ENCODE measurements around the gene SLC16A5.

SLC16A5 gene

GRCh38 chr17:75073618-75074047 is 14.1 kb upstream of the SLC16A5 start:
- ATAC-seq = no peak
- TF ChIP-seq TOX (CRISPR knock-in tag; IDR thresholded peaks at IDR 0.05; ENCODE audit: borderline replicate concordance) = no peak
- TF ChIP-seq ZC3H10 (CRISPR knock-in tag; IDR thresholded peaks at IDR 0.05) = no peak
- TF ChIP-seq ZNF565 (CRISPR knock-in tag; conservative IDR thresholded peaks at IDR 0.05; ENCODE audit: low read depth) = no peak
- no peak for TF ChIP-seq TSHZ2 (CRISPR knock-in tag; IDR thresholded peaks at IDR 0.05)
- no peak for TF ChIP-seq RARB (CRISPR knock-in tag; IDR thresholded peaks at IDR 0.05)
- TF ChIP-seq CSDC2 (CRISPR knock-in tag; IDR thresholded peaks at IDR 0.05) = no peak
- no peak for TF ChIP-seq ZNF8 (CRISPR knock-in tag; IDR thresholded peaks at IDR 0.05)
- no peak for TF ChIP-seq ZFP30 (CRISPR knock-in tag; IDR thresholded peaks at IDR 0.05)
- TF ChIP-seq ESRRG (CRISPR knock-in tag; IDR thresholded peaks at IDR 0.05) = no peak
- TF ChIP-seq PPARA (CRISPR knock-in tag; IDR thresholded peaks at IDR 0.05; ENCODE audit: borderline replicate concordance) = no peak
- TF ChIP-seq, protein P1, sequence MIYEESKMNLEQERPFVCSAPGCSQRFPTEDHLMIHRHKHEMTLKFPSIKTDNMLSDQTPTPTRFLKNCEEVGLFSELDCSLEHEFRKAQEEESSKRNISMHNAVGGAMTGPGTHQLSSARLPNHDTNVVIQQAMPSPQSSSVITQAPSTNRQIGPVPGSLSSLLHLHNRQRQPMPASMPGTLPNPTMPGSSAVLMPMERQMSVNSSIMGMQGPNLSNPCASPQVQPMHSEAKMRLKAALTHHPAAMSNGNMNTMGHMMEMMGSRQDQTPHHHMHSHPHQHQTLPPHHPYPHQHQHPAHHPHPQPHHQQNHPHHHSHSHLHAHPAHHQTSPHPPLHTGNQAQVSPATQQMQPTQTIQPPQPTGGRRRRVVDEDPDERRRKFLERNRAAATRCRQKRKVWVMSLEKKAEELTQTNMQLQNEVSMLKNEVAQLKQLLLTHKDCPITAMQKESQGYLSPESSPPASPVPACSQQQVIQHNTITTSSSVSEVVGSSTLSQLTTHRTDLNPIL (CRISPR knock-in tag; IDR thresholded peaks at IDR 0.05; ENCODE audit: low read depth) = no peak
- TF ChIP-seq GLIS3 (CRISPR knock-in tag; IDR thresholded peaks at IDR 0.05) = no peak
- no peak for TF ChIP-seq TCF4 (CRISPR knock-in tag; IDR thresholded peaks at IDR 0.05; ENCODE audit: borderline replicate concordance)

- TF ChIP-seq OSR1 (CRISPR knock-in tag; IDR thresholded peaks at IDR 0.05) (no peak), ARNTL (CRISPR knock-in tag; IDR thresholded peaks at IDR 0.05; ENCODE audit: borderline replicate concordance, low read depth) (no peak)
- no peak for ATAC-seq
Measured at GRCh38 chr17:75074532-75074931, 13.2 kb upstream of the SLC16A5 start.

GRCh38 chr17:75075597-75076336 is 12.0 kb upstream of the SLC16A5 start:
- TF ChIP-seq TSHZ2 (CRISPR knock-in tag; IDR thresholded peaks at IDR 0.05) (no peak), PPARA (CRISPR knock-in tag; IDR thresholded peaks at IDR 0.05; ENCODE audit: borderline replicate concordance) (no peak), TOX (CRISPR knock-in tag; IDR thresholded peaks at IDR 0.05; ENCODE audit: borderline replicate concordance) (no peak), ZFP3 (CRISPR knock-in tag; IDR thresholded peaks at IDR 0.05) (no peak), ESRRG (CRISPR knock-in tag; IDR thresholded peaks at IDR 0.05) (no peak), ZNF70 (CRISPR knock-in tag; IDR thresholded peaks at IDR 0.05) (no peak), ZFP30 (CRISPR knock-in tag; IDR thresholded peaks at IDR 0.05) (no peak), ZC3H10 (CRISPR knock-in tag; IDR thresholded peaks at IDR 0.05) (no peak), GLIS3 (CRISPR knock-in tag; IDR thresholded peaks at IDR 0.05) (no peak), RARB (CRISPR knock-in tag; IDR thresholded peaks at IDR 0.05) (no peak), ARNTL (CRISPR knock-in tag; IDR thresholded peaks at IDR 0.05; ENCODE audit: borderline replicate concordance, low read depth) (no peak), SNAI2 (CRISPR knock-in tag; IDR thresholded peaks at IDR 0.05) (no peak), OSR1 (CRISPR knock-in tag; IDR thresholded peaks at IDR 0.05) (no peak)
- TF ChIP-seq, protein P1 (CRISPR knock-in tag; IDR thresholded peaks at IDR 0.05; ENCODE audit: low read depth) = no peak
- TF ChIP-seq, protein P2, sequence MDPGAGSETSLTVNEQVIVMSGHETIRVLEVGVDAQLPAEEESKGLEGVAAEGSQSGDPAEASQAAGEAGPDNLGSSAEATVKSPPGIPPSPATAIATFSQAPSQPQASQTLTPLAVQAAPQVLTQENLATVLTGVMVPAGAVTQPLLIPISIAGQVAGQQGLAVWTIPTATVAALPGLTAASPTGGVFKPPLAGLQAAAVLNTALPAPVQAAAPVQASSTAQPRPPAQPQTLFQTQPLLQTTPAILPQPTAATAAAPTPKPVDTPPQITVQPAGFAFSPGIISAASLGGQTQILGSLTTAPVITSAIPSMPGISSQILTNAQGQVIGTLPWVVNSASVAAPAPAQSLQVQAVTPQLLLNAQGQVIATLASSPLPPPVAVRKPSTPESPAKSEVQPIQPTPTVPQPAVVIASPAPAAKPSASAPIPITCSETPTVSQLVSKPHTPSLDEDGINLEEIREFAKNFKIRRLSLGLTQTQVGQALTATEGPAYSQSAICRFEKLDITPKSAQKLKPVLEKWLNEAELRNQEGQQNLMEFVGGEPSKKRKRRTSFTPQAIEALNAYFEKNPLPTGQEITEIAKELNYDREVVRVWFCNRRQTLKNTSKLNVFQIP (CRISPR knock-in tag; IDR thresholded peaks at IDR 0.05; ENCODE audit: borderline replicate concordance, low read depth) = no peak
- TF ChIP-seq, protein P3, sequence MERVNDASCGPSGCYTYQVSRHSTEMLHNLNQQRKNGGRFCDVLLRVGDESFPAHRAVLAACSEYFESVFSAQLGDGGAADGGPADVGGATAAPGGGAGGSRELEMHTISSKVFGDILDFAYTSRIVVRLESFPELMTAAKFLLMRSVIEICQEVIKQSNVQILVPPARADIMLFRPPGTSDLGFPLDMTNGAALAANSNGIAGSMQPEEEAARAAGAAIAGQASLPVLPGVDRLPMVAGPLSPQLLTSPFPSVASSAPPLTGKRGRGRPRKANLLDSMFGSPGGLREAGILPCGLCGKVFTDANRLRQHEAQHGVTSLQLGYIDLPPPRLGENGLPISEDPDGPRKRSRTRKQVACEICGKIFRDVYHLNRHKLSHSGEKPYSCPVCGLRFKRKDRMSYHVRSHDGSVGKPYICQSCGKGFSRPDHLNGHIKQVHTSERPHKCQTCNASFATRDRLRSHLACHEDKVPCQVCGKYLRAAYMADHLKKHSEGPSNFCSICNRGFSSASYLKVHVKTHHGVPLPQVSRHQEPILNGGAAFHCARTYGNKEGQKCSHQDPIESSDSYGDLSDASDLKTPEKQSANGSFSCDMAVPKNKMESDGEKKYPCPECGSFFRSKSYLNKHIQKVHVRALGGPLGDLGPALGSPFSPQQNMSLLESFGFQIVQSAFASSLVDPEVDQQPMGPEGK (CRISPR knock-in tag; IDR thresholded peaks at IDR 0.05; ENCODE audit: borderline replicate concordance) = no peak
- no peak for ATAC-seq

All from SK-N-SH treated with all-trans-retinoic acid at 6 μM for 48 hours (cell line).